K562 (cell line): ENCODE measurements around the gene PDE4D. TPM values are rescaled to one million over a fixed set of nuclear protein-coding genes. Genes with fewer than 3 reads are reported as not detected.

ENCODE experiments used
- ATAC-seq: fragments of 200-7000 bp; cut with Tn5 transposase; 3 replicates; pipeline ENCODE4 v1.9.1; 2020; ENCODE audit warnings: moderate library complexity
- BruUV-seq: library from RNA; stranded (reverse); fragments of 400-500 nt; replicated peaks from 2 replicates; lab custom pipeline; 2021; lab: Mats Ljungman, UMichigan
- CTCF ChIA-PET: fragments of 300-600 bp; formaldehyde crosslinking; extraction: SDS; loops from one replicate; lab custom pipeline; 2021; ENCODE audit warnings: low intra/inter-chr PET ratio; lab: Yijun Ruan, JAX
- POLR2A ChIA-PET: fragments of 300-600, 350-650 bp; sonication (Branson Sonifier 250); formaldehyde crosslinking; extraction: SDS; loops from one replicate; lab custom pipeline; 2021; ENCODE audit warnings: antibody characterized with exemption, inconsistent platforms; lab: Yijun Ruan, JAX
- DNase-seq, 4 experiments: peaks; one replicate each; pipeline versions ENCODE4 v3.0.0 to v3.0.0-alpha.2; 2011 to 2018; ENCODE audit warnings: low spot score in 3 of 4, mixed read lengths in 3 of 4; ENCODE audit errors: extremely low read depth in 1 of 4
- FAIRE-seq: peaks from 2 replicates; lab custom pipeline; 2011; peaks lifted over from hg19 to GRCh38; lab: Jason Lieb, UNC
- H2AFZ ChIP-seq: 2 replicates; pipeline ENCODE4 v1.6.0; 2011; ENCODE audit warnings: low read depth, low read length, control low read depth, inconsistent platforms
- H3K27ac ChIP-seq: fragments of 200-600 bp; 3 replicates; pipeline ENCODE4 v1.8.0; 2011; ENCODE audit warnings: low read depth, mild to moderate bottlenecking, control low read depth, inconsistent platforms, low read length, moderate library complexity, mixed read lengths; ENCODE audit errors: extremely low read depth
- H3K27me3 ChIP-seq, 2 experiments: fragments of 300-600 bp in 1 of 2; 2 replicates in 1 of 2; 3 replicates in 1 of 2; pipeline versions ENCODE4 v1.6.0 to v1.8.0; 2011; ENCODE audit warnings: inconsistent platforms in 2 of 2, low read length in 2 of 2, mild to moderate bottlenecking in 1 of 2, mixed read lengths in 1 of 2, moderate library complexity in 1 of 2; ENCODE audit not compliant: control insufficient read depth in 2 of 2, insufficient read depth in 2 of 2
- H3K36me3 ChIP-seq: fragments of 300-600 bp; 3 replicates; pipeline ENCODE4 v1.8.0; 2011; ENCODE audit warnings: mild to moderate bottlenecking, low read length, inconsistent platforms; ENCODE audit not compliant: control insufficient read depth, insufficient read depth
- H3K4me1 ChIP-seq, 2 experiments: fragments of 200-600 bp in 1 of 2; replicated peaks in 1 of 2; 2 replicates in 1 of 2; 3 replicates in 1 of 2; pipeline versions ENCODE4 v1.5.1 to v1.8.0; 2011; ENCODE audit warnings: inconsistent platforms in 2 of 2, low read length in 2 of 2, mild to moderate bottlenecking in 1 of 2, mixed read lengths in 1 of 2, moderate library complexity in 1 of 2; ENCODE audit not compliant: control insufficient read depth in 2 of 2, insufficient read depth in 2 of 2
- H3K4me2 ChIP-seq: 2 replicates; pipeline ENCODE4 v1.6.1; 2011; ENCODE audit warnings: low read length, control low read depth, inconsistent platforms, mixed read lengths; ENCODE audit not compliant: insufficient read depth
- H3K4me3 ChIP-seq: fragments of 200-600 bp; sonication (generic), shearing (Covaris generic); 2 replicates; pipeline ENCODE4 v1.5.1; 2016; ENCODE audit warnings: control low read depth, inconsistent platforms
- H3K79me2 ChIP-seq: fragments of 200-600 bp; 3 replicates; pipeline ENCODE4 v1.8.0; 2011; ENCODE audit warnings: low read length, inconsistent platforms; ENCODE audit not compliant: control insufficient read depth, insufficient read depth
- H3K9ac ChIP-seq, 2 experiments: 2 replicates each; pipeline versions ENCODE4 v1.6.0 to v1.6.1; 2011; ENCODE audit warnings: low read depth in 2 of 2, low read length in 2 of 2, control low read depth in 1 of 2, inconsistent platforms in 1 of 2, mild to moderate bottlenecking in 1 of 2, mixed read lengths in 1 of 2; ENCODE audit not compliant: insufficient read depth in 1 of 2
- H3K9me1 ChIP-seq: one replicate; pipeline ENCODE4 v1.6.0; 2011; ENCODE audit warnings: inconsistent platforms, mild to moderate bottlenecking, low read length, moderate library complexity; ENCODE audit not compliant: control insufficient read depth, insufficient read depth
- H3K9me3 ChIP-seq: replicated peaks from 2 replicates; pipeline ENCODE4 v1.5.1; 2011; ENCODE audit warnings: low read depth, low read length, inconsistent platforms; ENCODE audit not compliant: control insufficient read depth, insufficient read depth
- H4K20me1 ChIP-seq: replicated peaks from 2 replicates; pipeline ENCODE4 v1.6.1; 2011; ENCODE audit warnings: low read length, inconsistent platforms, mixed read lengths; ENCODE audit not compliant: control insufficient read depth, insufficient read depth
- HDAC2 ChIP-seq: fragments of 450-650 bp; IDR thresholded peaks from 2 replicates; pipeline ENCODE4 v1.6.1; 2016; ENCODE audit warnings: mild to moderate bottlenecking
- NR2C1 ChIP-seq, 2 experiments: fragments of 450-650 bp; IDR thresholded peaks; 2 replicates each; pipeline ENCODE4 v1.6.1; 2017; ENCODE audit warnings: mild to moderate bottlenecking in 2 of 2, antibody characterized with exemption in 1 of 2, inconsistent platforms in 1 of 2, missing compliant biosample characterization in 1 of 2, missing genetic modification characterization in 1 of 2
- NR3C1 ChIP-seq: sonication (generic); formaldehyde crosslinking; IDR thresholded peaks from 2 replicates; pipeline ENCODE4 v1.8.1; 2022; ENCODE audit warnings: missing genetic modification reagents
- YY1 ChIP-seq, 3 experiments: IDR thresholded peaks; 2 replicates each; pipeline ENCODE4 v1.6.1; 2011; ENCODE audit warnings: low read length in 2 of 3, mild to moderate bottlenecking in 2 of 3, moderate library complexity in 2 of 3, borderline replicate concordance in 1 of 3, control low read depth in 1 of 3, low read depth in 1 of 3; ENCODE audit not compliant: insufficient read depth in 3 of 3, insufficient replicate concordance in 2 of 3, control insufficient read depth in 1 of 3, insufficient read length in 1 of 3; ENCODE audit errors: extremely low read depth in 1 of 3
- ZC3H11A ChIP-seq: IDR thresholded peaks from 2 replicates; pipeline ENCODE4 v1.6.1; 2012; ENCODE audit warnings: low read depth, low read length, improper control_type of control experiment
- ZNF197 ChIP-seq: fragments of 200-800 bp; sonication (Bioruptor generic); IDR thresholded peaks from 2 replicates; pipeline ENCODE4 v1.6.1; 2016; ENCODE audit warnings: low read depth, missing genetic modification characterization, missing compliant biosample characterization
- ZNF584 ChIP-seq: fragments of 200-800 bp; sonication (Bioruptor generic); IDR thresholded peaks from 2 replicates; pipeline ENCODE4 v1.6.1; 2016; ENCODE audit warnings: low read depth, mild to moderate bottlenecking, missing genetic modification characterization, missing compliant biosample characterization
- WGBS: fragments of 100-300 bp; shearing (Covaris generic); methylation state at CpG from one replicate; pipeline ENCODE4 v1.1.6; 2016; ENCODE audit warnings: low coverage, mixed read lengths; ENCODE audit not compliant: insufficient coverage; ENCODE audit errors: missing lambda C conversion rate; 5-methylcytosine and 5-hydroxymethylcytosine counted together
- in situ Hi-C: fragments of 300-500 bp; cut with MboI; formaldehyde crosslinking; loops from 4 replicates; pipeline ENCODE4 v1.15.0; 2018; ENCODE audit warnings: inconsistent platforms, mixed read lengths
- intact Hi-C: fragments of 100-400 bp; cut with micrococcal nuclease; formaldehyde crosslinking; loops from 2 replicates; pipeline ENCODE4 v1.14.2; 2022
- polyA plus RNA-seq, 8 experiments: library from polyadenylated mRNA; depleted of rRNA in 4 of 8; stranded (reverse) in 5 of 8; unstranded in 3 of 8; fragments of >200 nt; fragmentation: Nextera tagmentation in 2 of 8; fragmentation: Illumina TruSeq in 1 of 8; extraction: Ambion mirVana in 2 of 8; extraction: Trizol in 1 of 8; gene quantifications; 2 replicates each; pipeline versions ENCODE4 v1.2.1 to v1.2.3, GENCODE V29; 2011 to 2014; ENCODE audit warnings: inconsistent platforms in 1 of 8, missing spikeins in 1 of 8
- total RNA-seq, 7 experiments: library from RNA; depleted of rRNA in 6 of 7; stranded (reverse); fragments of >200 nt in 6 of 7; fragmentation: Illumina TruSeq in 2 of 7; extraction: Trizol in 2 of 7; gene quantifications; 2 replicates each; pipeline versions ENCODE4 v1.2.1 to v1.2.3, GENCODE V29; 2011 to 2021; ENCODE audit warnings: low replicate concordance in 1 of 7
- TF ChIP-seq, protein P1 (sequence below): fragments of 250-450 bp; sonication (Bioruptor Pico); IDR thresholded peaks from 2 replicates; pipeline ENCODE4 v1.5.0; 2021; ENCODE audit warnings: mild to moderate bottlenecking, moderate library complexity
- TF ChIP-seq, protein P2 (sequence below): fragments of 450-650 bp; IDR thresholded peaks from 2 replicates; pipeline ENCODE4 v1.6.1; 2018; ENCODE audit not compliant: partially characterized antibody
- TF ChIP-seq, protein P3 (sequence below): sonication (generic); formaldehyde crosslinking; IDR thresholded peaks from 2 replicates; pipeline ENCODE4 v1.8.0; 2022; ENCODE audit warnings: mild to moderate bottlenecking, low read depth, missing genetic modification reagents
- TF ChIP-seq, protein P4 (sequence below): fragments of 250-450 bp; sonication (Bioruptor Pico); IDR thresholded peaks from 2 replicates; pipeline ENCODE4 v1.8.0; 2022; ENCODE audit warnings: inconsistent platforms

The PDE4D gene
- total and polyA plus RNA-seq, 9 of the 15 experiments (the other 6 are each of a cell fraction or from before 2014, with no cell fraction given) = 0.04 to 0.46 (median 0.13) TPM

DNA sequence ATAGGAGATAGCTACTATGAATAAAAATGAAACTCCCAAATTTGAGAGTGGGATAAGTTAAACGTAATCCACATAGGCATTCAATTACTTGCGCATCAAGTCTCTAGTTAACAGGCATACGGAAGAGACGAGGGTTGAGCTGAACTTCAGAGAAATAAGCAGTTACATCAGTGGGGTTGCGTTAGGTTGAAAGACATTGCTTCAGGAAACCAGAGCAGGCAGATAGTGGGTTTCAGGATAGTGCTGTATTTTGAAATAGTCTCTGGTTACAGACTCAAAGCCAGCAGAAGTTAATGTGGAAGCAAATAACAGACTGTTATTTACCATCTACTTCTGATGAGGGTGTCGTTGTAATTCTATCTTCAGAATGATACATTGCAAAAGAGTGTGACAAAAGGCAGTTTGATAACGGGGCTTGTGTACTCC is 533.4 kb downstream of the PDE4D start:
- H3K79me2 ChIP-seq = no peaks in the 10 kb centered on the region
- no peaks in the 10 kb centered on the region for H3K4me1 ChIP-seq
- H2AFZ ChIP-seq = no peak overlapping the region
- no peak overlapping the region for H3K27ac ChIP-seq
- H3K9ac ChIP-seq = no peak overlapping the region
- no peak for FAIRE-seq
- intact Hi-C loops (no loop called here), in situ Hi-C loops (no loop called here)
- CTCF ChIA-PET = no interaction called here
- H3K4me2 ChIP-seq = no peak overlapping the region
- ATAC-seq = no peak
- WGBS = 5% methylated on average over 7 of the region's 7 CpGs
- no peaks in the 10 kb centered on the region for H3K27me3 ChIP-seq
- H3K9me3 ChIP-seq = no peaks in the 10 kb centered on the region
- no peaks in the 10 kb centered on the region for H3K9me1 ChIP-seq
- DNase-seq = no peak
- H4K20me1 ChIP-seq = no peaks in the 10 kb centered on the region
- no peak overlapping the region for H3K4me3 ChIP-seq
- no TSS peak for BruUV-seq
- POLR2A ChIA-PET = no interaction called here
- no peaks in the 10 kb centered on the region for H3K36me3 ChIP-seq
- TF ChIP-seq ZC3H11A (no peak), ZNF197 (no peak), HDAC2 (no peak), NR3C1 (CRISPR knock-in tag) (no peak), NR2C1 (IDR thresholded peaks at IDR 0.05) (no peak), NR2C1 (tag; IDR thresholded peaks at IDR 0.05) (no peak), ZNF584 (no peak), YY1 (IDR thresholded peaks at IDR 0.05; ENCODE audit: borderline replicate concordance in 1 of 3, control insufficient read depth in 1 of 3, extremely low read depth in 1 of 3, insufficient read depth in 3 of 3, insufficient read length in 1 of 3, insufficient replicate concordance in 2 of 3, low read depth in 1 of 3, low read length in 2 of 3) (no peak)
- TF ChIP-seq, protein P1, sequence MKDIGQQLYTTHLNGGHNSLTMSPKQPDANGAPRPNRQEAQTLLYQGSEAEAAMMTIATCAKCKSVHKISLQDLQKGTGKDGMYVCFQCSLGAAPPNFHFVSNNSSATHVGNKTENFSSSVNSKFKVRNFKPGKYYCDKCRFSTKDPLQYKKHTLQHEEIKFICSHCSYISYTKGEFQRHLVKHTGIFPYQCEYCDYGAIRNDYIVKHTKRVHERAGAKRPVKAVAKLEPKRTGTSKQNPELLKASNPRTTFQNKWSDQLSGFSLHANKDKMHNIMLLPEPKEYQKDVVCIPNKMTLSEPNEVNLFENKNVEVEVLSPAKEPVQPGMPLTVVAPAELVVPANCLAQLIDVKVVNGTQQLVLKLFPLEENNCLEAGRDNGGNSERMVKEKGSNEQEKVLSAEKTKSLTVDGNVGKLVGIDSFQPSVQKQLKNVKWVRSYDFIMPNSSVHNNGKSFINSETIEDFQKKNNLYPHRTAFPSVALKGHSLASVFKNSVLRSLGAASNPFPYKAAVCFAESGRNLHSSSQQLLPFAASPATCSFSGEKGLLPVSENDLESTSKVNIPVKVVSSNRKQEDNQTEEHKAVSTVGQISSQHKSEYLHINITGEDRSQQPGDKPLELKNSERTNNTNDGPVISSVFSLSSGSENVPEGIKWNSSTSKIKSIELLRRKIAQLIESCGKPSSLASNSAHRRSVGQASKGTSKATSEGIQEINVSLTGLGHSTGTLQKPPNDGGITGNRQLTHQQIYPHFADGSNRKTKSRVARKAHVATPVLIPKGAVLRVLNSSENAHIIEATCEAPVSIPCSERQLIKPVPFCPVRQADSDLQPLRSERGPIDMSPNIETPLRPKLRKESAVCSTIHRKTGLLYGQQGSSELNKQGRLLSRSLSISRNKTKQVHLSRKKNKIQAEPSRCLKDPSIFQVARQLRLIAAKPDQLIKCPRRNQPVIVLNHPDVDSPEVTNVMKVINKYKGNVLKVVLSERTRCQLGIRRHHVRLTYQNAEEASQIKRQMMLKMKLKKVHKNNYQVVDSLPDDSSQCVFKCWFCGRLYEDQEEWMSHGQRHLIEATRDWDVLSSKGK (CRISPR knock-in tag) = no peak
- TF ChIP-seq, protein P2, sequence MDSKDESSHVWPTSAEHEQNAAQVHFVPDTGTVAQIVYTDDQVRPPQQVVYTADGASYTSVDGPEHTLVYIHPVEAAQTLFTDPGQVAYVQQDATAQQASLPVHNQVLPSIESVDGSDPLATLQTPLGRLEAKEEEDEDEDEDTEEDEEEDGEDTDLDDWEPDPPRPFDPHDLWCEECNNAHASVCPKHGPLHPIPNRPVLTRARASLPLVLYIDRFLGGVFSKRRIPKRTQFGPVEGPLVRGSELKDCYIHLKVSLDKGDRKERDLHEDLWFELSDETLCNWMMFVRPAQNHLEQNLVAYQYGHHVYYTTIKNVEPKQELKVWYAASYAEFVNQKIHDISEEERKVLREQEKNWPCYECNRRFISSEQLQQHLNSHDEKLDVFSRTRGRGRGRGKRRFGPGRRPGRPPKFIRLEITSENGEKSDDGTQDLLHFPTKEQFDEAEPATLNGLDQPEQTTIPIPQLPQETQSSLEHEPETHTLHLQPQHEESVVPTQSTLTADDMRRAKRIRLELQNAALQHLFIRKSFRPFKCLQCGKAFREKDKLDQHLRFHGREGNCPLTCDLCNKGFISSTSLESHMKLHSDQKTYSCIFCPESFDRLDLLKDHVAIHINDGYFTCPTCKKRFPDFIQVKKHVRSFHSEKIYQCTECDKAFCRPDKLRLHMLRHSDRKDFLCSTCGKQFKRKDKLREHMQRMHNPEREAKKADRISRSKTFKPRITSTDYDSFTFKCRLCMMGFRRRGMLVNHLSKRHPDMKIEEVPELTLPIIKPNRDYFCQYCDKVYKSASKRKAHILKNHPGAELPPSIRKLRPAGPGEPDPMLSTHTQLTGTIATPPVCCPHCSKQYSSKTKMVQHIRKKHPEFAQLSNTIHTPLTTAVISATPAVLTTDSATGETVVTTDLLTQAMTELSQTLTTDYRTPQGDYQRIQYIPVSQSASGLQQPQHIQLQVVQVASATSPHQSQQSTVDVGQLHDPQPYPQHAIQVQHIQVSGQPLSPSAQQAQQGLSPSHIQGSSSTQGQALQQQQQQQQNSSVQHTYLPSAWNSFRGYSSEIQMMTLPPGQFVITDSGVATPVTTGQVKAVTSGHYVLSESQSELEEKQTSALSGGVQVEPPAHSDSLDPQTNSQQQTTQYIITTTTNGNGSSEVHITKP = no peak
- TF ChIP-seq, protein P3, sequence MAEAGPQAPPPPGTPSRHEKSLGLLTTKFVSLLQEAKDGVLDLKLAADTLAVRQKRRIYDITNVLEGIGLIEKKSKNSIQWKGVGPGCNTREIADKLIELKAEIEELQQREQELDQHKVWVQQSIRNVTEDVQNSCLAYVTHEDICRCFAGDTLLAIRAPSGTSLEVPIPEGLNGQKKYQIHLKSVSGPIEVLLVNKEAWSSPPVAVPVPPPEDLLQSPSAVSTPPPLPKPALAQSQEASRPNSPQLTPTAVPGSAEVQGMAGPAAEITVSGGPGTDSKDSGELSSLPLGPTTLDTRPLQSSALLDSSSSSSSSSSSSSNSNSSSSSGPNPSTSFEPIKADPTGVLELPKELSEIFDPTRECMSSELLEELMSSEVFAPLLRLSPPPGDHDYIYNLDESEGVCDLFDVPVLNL = no peak
- TF ChIP-seq, protein P4, sequence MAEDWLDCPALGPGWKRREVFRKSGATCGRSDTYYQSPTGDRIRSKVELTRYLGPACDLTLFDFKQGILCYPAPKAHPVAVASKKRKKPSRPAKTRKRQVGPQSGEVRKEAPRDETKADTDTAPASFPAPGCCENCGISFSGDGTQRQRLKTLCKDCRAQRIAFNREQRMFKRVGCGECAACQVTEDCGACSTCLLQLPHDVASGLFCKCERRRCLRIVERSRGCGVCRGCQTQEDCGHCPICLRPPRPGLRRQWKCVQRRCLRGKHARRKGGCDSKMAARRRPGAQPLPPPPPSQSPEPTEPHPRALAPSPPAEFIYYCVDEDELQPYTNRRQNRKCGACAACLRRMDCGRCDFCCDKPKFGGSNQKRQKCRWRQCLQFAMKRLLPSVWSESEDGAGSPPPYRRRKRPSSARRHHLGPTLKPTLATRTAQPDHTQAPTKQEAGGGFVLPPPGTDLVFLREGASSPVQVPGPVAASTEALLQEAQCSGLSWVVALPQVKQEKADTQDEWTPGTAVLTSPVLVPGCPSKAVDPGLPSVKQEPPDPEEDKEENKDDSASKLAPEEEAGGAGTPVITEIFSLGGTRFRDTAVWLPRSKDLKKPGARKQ = no peak
